HG03064 (cell line): ENCODE data around the gene RAPGEF4.

Source experiments
- ATAC-seq: cut with Tn5 transposase; IDR thresholded peaks from one replicate; pipeline ENCODE4 v1.9.1; 2021; ENCODE audit warnings: low read depth; ENCODE audit not compliant: unreplicated experiment

RAPGEF4 gene

DNA sequence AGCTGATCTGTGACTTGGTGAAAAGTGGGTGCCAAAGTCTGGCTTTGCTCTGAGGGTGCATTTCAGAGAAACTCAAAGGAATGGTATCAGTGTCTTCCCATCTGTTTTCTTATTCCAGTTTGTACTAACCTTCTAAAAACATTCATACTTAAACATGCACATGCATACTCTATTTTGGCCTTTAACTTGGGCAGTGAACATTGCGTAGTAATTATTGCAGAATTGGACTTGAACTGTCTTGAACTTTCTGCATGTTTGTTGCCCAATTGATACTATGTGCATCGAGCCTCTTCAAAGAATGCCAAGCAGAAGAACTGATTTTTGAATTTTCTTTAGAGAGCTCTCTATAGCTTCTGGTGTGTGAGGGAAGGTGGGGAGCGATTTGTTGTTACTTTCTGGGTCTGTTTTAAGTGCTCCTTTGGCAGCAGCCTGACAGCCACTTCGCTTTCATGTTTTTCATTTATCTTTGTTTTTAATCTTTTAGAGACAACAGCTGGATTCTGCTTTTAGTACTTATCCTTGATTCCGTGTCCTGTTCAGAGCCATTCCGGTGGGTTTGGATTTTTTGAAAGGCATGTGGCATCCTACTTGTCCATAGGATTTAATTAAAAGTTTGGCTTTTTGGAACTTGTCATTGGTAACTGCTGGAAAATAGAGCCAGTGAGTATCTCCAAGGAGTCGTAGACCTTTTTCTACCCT lies 159.2 kb downstream of the RAPGEF4 start:
- no peak for ATAC-seq

GRCh38 chr2:172896661-172897081 lies 161.0 kb downstream of the RAPGEF4 start:
- no peak for ATAC-seq

- ATAC-seq = no peak
These were observed 165.2 kb downstream of the RAPGEF4 start for GRCh38 chr2:172900871-172901270.

GRCh38 chr2:172901913-172902312 lies 166.3 kb downstream of the RAPGEF4 start:
- no peak for ATAC-seq

- ATAC-seq = no peak
These were observed 168.6 kb downstream of the RAPGEF4 start for GRCh38 chr2:172904236-172904635.

- ATAC-seq = no peak
These were observed 170.5 kb downstream of the RAPGEF4 start for GRCh38 chr2:172905937-172906811.

- ATAC-seq = no peak
These were observed 172.6 kb downstream of the RAPGEF4 start for GRCh38 chr2:172908275-172908674.

DNA sequence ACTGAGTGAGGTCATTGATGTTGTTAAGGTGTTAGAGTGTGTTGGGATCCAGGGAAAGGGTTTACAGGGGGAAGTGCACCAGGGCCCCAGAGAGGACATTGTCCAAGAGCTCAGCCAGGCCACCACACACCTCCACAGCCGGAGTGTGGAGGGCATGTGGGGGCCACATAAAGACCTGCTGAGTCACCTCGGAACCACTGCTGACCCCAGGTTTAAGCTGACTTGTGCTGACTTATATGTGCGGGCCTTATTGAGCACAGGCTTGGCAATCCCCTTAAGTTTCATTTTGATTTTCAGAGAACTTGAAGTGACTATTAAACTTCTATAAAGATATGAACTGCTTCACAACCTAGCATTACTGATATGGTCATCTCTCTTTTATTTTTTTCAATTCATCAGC lies 173.8 kb downstream of the RAPGEF4 start:
- ATAC-seq = no peak

- no peak for ATAC-seq
These were observed 176.6 kb downstream of the RAPGEF4 start for GRCh38 chr2:172912266-172912665.

DNA sequence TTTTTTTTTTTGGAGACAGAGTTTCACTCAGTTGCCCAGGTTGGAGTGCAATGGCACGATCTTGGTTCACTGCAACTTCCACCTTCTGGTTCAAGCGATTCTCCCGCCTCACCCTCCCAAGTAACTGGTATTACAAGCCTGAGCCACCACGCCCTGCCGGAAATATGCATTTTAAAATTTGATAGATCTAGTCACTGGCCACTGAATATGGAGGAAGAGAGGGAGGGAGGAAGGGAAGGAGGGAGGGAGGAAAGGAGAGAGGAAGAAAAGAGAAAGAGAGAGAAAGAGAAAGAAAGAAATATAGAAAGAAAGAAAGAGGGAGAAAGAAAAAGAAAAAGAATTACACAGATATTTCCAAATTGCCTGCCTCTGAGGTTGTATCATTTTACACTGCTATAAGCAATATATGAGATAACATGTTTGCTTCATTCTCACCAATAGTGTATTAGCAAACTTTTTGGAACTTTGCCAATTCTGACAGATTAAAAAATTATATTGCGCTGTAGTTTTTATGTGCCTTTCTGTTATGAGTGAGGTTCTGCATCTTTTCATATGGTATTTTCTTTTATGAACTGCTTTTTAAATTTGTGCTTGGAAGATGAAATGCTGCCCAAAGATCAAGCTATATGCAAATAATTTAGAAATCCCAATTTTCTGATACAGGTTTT lies 178.8 kb downstream of the RAPGEF4 start:
- ATAC-seq = no peak

DNA sequence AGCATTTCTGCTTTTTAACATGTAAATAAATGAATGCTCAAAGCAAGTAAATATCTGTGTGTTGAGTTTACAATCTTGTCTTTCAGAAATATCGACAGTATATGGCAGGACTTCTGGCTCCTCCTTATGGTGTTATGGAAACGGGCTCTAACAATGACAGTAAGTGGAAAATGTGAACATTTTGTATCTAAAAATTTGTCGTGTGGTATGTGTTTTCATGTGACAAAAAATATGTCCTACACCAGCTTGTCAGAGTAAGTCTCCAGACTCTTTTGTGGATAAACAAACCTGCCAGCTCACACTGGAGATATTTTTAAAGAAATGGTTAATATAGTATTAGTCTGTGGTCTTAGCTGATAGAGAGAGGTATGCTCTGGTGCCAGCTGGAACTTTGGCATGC lies 182.1 kb downstream of the RAPGEF4 start:
- ATAC-seq = no peak

DNA sequence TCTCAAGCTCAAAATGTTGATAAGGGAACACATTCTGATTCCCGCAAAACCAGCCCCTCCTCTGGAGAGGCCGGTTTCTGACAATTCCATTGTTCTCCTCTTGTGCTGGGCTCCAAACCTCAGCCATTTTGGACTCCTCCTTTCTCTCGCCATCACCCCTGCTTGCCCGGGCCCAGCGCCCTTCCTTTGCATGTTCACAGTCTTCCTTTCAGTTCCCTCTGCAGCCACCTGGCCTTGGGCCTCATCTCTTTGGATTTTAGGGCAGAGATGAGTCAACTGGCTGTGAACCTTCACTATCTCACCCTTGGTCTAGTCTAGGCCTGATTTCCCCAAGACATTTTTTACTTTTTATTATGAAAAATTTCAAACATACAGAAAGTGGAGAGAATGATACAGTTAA lies 184.1 kb downstream of the RAPGEF4 start:
- no peak for ATAC-seq

DNA sequence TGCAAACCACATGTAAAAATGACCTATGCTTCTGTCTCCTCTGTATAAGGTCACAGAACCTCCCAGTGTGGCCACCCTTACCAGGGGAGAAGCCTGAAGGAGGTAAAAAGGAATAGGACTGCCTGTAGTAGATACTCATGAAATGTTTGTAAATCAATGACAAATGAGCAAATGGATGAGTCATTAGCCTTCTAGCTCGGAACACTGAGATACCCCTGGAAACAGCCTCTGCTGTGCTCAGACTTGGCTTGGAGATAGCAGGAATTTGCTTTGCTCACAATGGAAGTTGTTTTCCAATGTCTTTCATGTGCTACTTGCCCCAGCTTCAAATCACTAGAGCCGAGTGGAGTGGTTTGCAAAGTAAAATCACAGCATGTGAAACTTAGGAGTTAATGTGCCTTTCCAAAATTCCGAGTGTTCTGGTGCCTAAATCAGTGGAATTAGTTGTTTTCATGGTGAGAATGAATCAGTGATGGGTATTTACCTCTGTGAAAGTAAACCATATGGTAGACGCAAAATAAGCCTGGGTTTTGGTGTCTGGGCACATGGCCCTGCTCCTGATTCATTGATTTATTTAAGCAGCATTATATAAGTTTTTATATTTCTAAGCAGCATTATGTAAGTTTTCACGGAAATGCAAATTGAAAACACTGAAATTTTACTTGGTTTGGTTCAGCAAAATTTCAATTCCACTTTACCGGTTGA lies 186.0 kb downstream of the RAPGEF4 start:
- no peak for ATAC-seq

DNA sequence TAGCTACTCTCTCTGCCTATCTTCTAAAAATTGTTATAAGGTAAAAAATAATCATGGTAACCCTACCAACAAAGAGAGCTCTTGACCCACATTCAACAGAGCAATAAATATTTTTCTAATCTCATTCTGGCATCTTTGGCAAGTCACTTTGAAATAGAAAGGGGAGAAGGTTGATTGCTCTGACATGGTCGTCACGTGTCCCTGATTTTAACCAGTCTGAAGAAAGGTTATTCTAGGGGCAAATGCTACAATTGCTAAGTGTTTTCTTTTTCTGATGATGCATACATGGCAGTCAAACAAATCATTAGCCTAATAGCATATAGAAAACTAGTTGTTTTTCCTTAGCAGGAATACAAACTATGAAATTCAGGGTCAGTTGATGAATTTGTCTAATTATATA lies 186.7 kb downstream of the RAPGEF4 start:
- no peak for ATAC-seq

- no peak for ATAC-seq
These were observed 187.2 kb downstream of the RAPGEF4 start for GRCh38 chr2:172922815-172923214.

DNA sequence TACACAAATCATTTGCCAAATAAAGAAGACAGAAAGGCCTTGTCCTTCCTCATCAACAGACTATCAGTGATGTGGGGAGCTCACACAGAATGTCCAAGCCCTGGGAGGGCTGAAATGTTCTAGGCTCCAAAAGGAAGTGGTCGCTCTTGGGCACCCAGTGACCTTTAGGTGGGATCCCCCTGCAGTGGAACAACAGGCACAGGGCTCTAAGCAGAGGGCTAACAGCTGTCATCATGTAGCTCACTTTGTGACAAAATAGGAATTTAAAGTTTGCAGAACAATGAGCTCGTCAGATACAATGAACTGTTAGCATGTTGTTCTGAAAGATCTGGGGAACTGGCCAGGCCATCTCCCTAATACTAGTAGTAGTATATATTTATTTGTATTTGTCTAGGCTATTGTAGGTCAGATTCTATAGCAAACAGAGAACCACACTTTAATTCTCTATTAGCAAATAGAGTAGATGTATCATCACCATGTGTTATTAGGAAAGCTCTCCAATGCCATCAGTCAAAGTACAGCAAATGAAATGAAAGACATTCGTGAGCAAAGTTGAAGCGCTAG lies 188.5 kb downstream of the RAPGEF4 start:
- no peak for ATAC-seq

- ATAC-seq = no peak
These were observed 190.0 kb downstream of the RAPGEF4 start for GRCh38 chr2:172925600-172925999.

GRCh38 chr2:172926785-172927640 lies 191.4 kb downstream of the RAPGEF4 start:
- no peak for ATAC-seq

DNA sequence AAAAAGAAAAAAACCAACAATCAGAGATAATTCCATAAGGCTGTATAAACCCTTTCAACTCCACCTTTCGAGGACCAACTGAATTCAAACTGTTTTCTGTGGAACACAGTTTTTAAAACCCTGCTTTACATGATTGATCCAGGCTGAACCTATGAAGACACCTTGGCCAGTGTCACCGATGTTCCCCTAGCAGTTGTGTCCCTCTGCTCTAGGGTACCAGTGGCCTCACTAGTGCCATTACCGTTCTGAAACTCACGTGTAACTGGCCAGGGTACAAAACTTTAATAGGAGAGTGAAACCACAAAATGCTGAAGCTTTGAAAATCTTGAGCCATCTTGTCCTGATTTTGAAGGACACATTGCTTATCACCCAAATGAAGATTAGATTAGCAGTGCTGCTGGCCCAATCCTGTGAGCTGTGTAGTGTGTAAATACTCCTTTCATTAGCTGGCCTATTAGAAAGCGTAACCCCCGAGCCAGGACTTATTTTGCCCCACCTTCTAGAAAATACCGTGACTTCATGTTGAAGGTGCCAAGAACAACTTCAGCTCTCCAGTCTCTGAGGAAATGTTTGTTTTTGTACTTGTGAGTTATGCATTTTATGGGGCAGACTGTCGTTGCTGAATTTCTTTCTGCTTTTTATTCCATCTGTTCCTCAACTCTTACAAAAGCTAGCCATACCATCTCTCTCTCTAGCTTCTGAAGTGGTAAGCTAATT lies 192.2 kb downstream of the RAPGEF4 start:
- ATAC-seq = no peak
